ENCODE data around the gene VARS2. TPM values are rescaled to one million over a fixed set of nuclear protein-coding genes. Genes with fewer than 3 reads are reported as not detected.

The VARS2 gene
- total and polyA plus RNA-seq, 11 donors: 10.7 to 28.5 (median 18.8) TPM

DNA sequence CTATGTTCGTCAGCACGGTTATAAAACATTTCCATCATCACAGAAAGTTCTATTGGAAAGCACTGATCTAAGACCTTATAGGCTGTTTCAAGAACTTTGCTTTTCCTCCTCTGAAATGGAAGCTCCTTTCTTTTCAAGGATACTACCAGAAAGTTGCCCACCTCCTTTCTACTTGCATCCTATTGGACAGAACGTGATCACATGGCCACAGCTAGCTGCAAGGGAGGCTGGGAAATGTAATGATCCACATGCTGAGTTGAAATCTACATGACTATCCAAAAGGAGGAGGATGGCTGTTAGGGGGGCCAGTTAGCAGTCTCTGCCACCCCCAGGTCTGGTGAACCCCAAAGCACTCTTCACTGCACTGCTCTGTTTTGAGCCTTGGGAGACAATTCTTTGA is 14.6 kb downstream of the VARS2 start:
- Histone ChIP-seq H3K27ac (no peak overlapping the region), H3K36me3 (peaks cover 0 to 31% (median 22%) of the 10 kb centered on the region in 9 donors), H3K4me3 (no peak overlapping the region), H3K9me3 (peaks cover 0 to 10% (median 2%) of the 10 kb centered on the region in 12 donors), H3K27me3 (no peaks in the 10 kb centered on the region), H3K4me1 (peaks cover 0 to 18% (median 0%) of the 10 kb centered on the region in 12 donors)
- DNase-seq (no peak), ATAC-seq (no peak)
- no peak for TF ChIP-seq POLR2A (IDR thresholded peaks at IDR 0.05)
- TF ChIP-seq, protein P1, sequence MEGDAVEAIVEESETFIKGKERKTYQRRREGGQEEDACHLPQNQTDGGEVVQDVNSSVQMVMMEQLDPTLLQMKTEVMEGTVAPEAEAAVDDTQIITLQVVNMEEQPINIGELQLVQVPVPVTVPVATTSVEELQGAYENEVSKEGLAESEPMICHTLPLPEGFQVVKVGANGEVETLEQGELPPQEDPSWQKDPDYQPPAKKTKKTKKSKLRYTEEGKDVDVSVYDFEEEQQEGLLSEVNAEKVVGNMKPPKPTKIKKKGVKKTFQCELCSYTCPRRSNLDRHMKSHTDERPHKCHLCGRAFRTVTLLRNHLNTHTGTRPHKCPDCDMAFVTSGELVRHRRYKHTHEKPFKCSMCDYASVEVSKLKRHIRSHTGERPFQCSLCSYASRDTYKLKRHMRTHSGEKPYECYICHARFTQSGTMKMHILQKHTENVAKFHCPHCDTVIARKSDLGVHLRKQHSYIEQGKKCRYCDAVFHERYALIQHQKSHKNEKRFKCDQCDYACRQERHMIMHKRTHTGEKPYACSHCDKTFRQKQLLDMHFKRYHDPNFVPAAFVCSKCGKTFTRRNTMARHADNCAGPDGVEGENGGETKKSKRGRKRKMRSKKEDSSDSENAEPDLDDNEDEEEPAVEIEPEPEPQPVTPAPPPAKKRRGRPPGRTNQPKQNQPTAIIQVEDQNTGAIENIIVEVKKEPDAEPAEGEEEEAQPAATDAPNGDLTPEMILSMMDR (IDR thresholded peaks at IDR 0.05): no peak
- 85 to 99% (median 98%) methylated on average over 3 of the region's 3 CpGs for WGBS, 4 donors
- intact Hi-C loops (cut with DNase I): loop anchor here in 1 of 10 donors (10.0 kb wide), 1 partner anchor 116 kb away; no protein-coding TSS in a partner anchor

DNA sequence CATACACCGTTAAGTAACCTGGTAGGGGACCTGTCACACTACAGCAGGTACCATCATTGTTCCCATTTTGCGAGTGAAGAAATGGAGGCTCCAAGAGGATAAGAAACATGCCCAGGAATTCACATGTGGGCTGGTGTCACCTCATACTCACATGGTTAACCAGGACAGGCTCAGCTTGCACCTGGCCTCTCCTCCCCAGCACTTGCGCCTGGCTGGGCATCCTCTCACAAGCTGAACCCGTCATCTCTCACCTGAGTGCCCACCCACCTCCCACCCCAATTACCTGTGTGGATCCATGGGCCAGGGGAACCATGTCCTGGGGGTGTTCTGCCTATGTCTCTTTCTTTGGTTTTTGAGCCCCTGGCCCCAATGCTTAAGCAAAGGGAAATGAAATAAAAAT is 16.5 kb downstream of the VARS2 start:
- ATAC-seq: no peak

DNA sequence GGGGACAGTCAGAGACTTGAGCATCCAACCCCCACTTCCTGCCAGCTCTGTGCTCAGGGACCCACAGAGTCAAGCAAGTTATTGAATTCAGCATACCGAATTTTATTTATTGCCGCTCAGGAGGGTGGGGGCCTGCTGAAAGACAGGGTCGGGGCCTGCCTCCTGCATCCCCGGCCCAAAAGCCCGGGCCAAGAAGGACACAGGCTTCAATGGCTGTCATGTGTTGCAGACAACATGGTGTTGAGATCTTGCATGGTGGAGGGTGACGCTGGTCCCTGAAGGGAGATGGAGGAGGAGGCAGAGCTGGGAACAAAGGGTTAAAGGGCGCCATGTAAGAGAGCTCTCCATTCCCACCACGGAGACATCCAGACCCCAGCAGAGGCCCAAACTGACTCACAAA is 17.2 kb downstream of the VARS2 start:
- H3K4me3 ChIP-seq: no peak overlapping the region
- WGBS, 4 donors: 56 to 72% (median 62%) methylated on average over 8 of the region's 8 CpGs
- TF ChIP-seq POLR2A (IDR thresholded peaks at IDR 0.05): no peak
- TF ChIP-seq, protein P1 (IDR thresholded peaks at IDR 0.05): no peak
- DNase-seq (peak in 1 of 5 donors; percentile 55), ATAC-seq (no peak)
- intact Hi-C loops (cut with DNase I): no loop called here
- H3K27ac ChIP-seq: no peak overlapping the region
- peaks cover 0 to 11% (median 0%) of the 10 kb centered on the region in 12 donors for H3K4me1 ChIP-seq
- peaks cover 0 to 9% (median 6%) of the 10 kb centered on the region in 9 donors for H3K36me3 ChIP-seq
- peaks cover 0 to 10% (median 2%) of the 10 kb centered on the region in 12 donors for H3K9me3 ChIP-seq
- H3K27me3 ChIP-seq: no peaks in the 10 kb centered on the region

More for the DNA sequence above, 16.5 kb downstream of the VARS2 start:
- intact Hi-C loops (cut with DNase I): no loop called here
- Histone ChIP-seq H3K4me1 (peaks cover 0 to 18% (median 0%) of the 10 kb centered on the region in 12 donors), H3K36me3 (peaks cover 0 to 17% (median 14%) of the 10 kb centered on the region in 9 donors), H3K9me3 (peaks cover 0 to 10% (median 2%) of the 10 kb centered on the region in 12 donors), H3K27ac (no peak overlapping the region), H3K4me3 (no peak overlapping the region), H3K27me3 (no peaks in the 10 kb centered on the region)
- TF ChIP-seq, protein P1 (IDR thresholded peaks at IDR 0.05): no peak
- TF ChIP-seq POLR2A (IDR thresholded peaks at IDR 0.05): no peak
- DNase-seq: no peak
- 90 to 94% (median 93%) methylated on average over 4 of the region's 4 CpGs for WGBS, 4 donors

DNA sequence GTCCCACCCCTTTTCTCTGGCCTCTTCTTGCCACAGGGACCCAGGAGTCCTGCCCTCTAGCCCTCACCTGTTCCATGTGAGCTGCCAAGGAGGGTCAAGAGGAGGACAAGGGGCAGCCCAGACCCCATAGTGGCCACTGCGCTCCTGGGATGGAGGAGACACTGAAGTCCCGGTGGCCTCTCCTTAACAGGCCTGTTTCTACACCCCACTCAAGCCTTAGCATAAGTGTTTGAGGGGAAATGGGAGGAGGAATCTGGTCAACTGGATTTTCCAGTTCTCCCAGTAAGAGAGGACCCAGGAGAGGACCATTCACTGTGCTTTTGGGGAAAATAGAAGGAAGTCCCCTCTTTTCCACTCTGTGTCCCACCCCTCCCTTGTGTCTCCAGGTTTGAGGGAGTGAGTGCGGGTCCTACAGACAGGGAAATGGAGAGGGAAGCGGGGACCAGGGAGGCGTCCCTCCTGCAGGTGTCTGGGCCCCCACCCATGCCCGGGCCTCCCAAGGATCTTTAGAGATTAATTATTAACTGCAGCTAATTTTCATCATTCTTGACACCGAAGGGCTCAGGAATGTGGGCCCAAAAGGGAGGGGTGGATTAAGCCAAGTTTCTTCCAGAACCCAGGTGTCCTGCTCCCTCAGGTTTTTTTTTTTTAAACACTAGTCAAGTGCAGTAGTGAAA is 18.1 kb downstream of the VARS2 start, which contains the start of gene SFTA2:
Gene SFTA2 (minus strand): TSS at position 202 of the 677 bp plus-strand sequence. CDS start 74 bp downstream, at position 128.
- no peak for DNase-seq
- ATAC-seq: no peak
- Histone ChIP-seq H3K27me3 (peaks cover 0 to 3% (median 0%) of the 10 kb centered on the region in 9 donors), H3K4me1 (peaks cover 0 to 3% (median 0%) of the 10 kb centered on the region in 12 donors), H3K27ac (no peak within 1 kb of the TSS), H3K36me3 (peaks cover 0 to 2% (median 0%) of the 10 kb centered on the region in 9 donors), H3K4me3 (no peak within 1 kb of the TSS), H3K9me3 (peaks cover 0 to 10% (median 2%) of the 10 kb centered on the region in 12 donors)
- 86 to 88% (median 87%) methylated on average over 7 of the region's 7 CpGs for WGBS, 4 donors
- intact Hi-C loops (cut with DNase I): no loop called here
- TF ChIP-seq, protein P1 (IDR thresholded peaks at IDR 0.05): no peak
- no peak for TF ChIP-seq POLR2A (IDR thresholded peaks at IDR 0.05)
